Stimulated activated CD4-positive, alpha-beta T cell treated with anti-CD3 and anti-CD28 coated beads, Interleukin-4, amount 100 ng/mL, for 4 hours (primary cell): Measurements from ENCODE around the gene RGS11.
A peak's percentile ranks its signal among the peaks of the same experiment; 100 is the strongest.

Experiments
- DNase-seq, 2 experiments: peaks; one replicate each; pipeline ENCODE4 v3.0.0-alpha.2; 2020

RGS11 gene

GRCh38 chr16:275786-276232 is at the start of gene RGS11:
Gene RGS11 (minus strand): TSS chr16:275944. CDS start chr16:275911, 33 bp downstream.
- no peak for DNase-seq

DNA sequence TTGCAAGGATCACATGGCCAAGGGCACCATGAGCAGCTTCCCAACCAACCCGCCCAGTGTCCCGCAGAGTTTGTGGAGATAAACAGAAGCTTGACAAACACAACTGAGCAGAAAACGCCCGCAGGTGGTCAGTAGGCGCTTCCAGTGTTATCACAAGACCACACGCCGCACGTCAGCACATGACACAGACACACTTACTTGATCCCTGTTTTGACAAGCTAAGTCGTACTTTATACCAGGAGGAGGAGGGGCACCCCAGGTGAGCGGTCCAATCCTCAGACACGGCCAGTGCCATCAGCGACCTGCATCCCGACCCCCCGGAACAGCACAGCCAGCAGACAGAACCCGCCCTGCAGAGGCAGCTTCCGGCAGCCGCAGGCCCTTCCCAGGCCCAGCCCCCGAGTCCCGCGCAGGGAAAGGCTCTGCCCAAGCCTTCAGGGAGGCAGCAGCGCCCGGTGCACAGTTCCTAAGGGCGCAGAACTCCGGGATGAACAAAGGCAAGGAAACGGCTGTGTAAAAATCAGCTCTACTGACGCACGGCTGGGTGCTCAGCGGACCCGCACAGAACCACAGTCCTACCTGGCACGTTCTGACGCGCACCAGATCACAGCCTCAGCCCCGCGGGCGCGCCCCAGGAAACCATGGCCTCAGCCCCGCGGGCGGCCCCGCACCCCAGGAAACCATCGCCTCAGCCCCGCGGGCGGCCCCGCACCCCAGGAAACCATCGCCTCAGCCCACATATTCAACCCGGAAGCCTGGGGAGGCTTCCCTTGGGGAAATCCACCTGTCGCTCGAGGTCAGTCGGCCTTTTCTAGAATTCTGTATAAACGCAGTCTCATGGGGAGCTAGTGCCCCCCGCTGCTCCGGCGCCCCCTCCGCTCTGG is 48.9 kb upstream of the RGS11 start:
- DNase-seq = peak; percentile 42 to 53

DNA sequence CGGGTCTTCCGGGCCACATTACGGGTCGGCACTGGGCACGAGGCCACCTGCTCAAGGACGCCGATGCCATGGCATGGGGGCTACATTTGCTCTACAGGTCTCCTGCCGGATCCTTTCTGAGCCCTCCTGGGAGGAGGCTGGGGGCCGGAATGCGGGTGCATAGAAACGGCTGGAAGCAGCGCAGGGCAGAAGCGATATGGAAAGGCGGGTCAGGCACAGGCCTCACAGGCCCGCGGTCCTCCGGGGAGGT is 48.4 kb upstream of the RGS11 start:
- no peak for DNase-seq

DNA sequence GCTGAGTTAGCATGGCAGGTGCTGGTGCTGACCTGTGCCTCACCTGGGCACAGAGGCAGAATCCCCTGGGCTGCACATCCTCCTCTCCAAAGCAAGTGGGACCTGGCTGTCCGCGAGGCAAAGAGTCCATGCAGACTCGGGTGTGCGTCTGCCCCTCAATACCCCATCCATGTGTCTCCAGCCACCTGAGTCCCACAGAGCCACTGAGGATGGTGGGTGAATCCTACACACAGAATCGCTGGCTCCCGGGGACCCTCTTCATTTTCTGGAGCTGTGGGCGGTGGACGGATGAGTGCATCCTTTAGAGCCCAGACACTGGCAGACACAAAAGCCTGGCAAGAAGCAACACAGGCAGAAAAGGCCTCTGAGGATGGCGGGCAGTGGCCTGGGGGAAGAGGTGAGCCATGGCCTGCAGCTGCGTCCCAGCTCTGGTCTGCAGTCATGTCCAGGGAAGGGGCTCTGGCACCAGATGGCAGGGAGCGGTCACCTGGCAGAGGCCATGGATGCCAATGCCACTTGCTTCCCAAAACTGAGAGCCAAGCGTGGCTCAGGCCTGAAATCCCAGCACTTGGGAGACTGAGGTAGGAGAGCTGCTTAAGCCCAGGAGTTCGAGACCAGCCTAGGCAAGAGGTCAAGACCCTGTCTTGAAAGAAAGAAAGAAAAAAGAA is 46.9 kb upstream of the RGS11 start:
- no peak for DNase-seq

DNA sequence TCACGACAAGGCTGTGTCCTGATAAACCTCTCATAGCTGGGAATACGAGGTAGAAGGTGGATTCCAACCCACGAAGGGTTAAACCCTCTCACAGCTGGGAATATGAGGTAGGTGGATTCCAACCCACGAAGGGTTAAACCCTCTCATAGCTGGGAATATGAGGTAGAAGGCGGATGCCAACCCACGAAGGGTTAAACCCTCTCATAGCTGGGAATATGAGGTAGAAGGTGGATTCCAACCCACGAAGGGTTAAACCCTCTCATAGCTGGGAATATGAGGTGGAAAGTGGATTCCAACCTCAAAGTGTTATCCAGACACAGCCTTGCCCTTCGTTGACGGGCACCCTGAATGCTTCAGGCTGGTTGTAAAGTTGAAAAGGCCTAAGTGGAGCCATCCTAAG is 45.8 kb upstream of the RGS11 start:
- no peak for DNase-seq

DNA sequence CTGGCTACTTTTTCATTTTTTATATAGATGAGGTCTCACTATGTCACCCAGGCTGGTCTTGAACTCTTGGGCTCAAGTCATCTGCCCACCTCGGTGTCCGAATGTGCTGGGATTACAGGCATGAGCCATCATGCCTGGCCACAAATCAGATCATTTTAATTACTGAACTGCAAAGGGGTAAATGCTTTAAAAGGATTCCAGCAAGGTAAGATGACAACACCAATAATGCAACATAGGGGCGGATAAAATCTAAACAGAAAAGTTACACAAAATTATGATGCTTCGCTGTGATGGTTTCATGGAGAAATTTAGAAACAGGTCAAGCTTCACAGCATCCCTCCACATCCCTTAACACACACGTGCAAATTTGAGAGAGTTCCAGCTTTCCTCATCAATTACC is 44.5 kb upstream of the RGS11 start:
- DNase-seq = no peak

DNA sequence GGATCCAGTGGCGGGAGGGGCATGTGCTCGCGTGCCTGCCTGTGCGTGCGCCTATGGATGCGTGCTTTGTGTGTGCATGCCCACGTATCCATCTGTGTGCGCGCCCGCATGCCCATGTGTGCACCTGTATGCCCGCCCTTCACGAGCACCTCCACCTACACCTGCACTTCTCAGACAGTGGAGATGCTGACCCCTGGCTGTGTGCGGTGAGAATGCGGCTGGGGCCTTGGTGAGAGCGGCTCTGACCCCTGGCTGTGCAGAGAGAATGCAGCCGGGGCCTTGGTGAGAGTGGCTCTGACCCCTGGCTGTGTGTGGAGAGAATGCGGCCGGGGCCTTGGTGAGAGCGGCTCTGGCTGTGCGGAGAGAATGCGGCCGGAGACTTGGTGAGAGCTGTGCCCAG is 42.9 kb upstream of the RGS11 start:
- no peak for DNase-seq

DNA sequence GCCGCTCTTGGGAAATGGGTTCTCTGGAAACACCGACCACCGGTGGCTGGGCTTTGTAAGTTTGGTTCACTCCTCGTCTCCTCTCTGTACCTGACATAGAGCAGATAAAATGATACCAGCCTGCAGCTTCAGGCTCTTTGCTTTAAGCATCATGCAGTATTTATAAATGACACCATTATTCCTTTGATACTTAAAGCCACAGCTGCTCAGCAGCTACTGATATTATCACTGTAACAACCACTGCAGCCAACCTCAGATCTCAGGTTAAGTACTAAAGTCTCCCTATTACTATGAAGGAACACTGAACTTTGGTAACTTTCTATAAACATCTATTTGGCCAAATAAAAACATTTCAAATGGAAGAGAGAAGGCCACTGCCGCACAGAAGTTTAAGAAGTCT is 41.8 kb upstream of the RGS11 start:
- no peak for DNase-seq

GRCh38 chr16:316741-317464 is 41.2 kb upstream of the RGS11 start:
- DNase-seq = no peak

- no peak for DNase-seq
These were observed 39.1 kb upstream of the RGS11 start for GRCh38 chr16:314795-315299.

GRCh38 chr16:314351-314750 is 38.6 kb upstream of the RGS11 start:
- no peak for DNase-seq

DNA sequence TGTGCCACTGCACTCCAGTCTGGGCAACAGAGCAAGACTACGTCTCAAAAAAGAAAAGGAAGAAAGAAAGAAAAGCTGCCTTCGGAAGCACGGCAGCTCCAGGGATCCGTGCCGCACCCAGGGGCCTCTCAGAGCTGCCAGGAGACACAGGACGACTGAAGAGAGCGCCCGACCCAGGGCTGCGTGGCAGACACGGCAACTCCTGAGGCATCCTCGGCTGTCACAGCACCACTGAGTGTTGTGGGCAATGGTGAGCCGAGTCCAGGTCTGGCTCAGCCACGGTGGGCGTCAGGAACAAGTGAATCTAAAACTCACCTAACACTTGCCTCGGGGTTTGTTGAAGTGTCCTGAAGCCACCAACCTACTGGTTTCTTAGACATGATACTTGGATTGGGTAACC is 36.0 kb upstream of the RGS11 start:
- DNase-seq = no peak

DNA sequence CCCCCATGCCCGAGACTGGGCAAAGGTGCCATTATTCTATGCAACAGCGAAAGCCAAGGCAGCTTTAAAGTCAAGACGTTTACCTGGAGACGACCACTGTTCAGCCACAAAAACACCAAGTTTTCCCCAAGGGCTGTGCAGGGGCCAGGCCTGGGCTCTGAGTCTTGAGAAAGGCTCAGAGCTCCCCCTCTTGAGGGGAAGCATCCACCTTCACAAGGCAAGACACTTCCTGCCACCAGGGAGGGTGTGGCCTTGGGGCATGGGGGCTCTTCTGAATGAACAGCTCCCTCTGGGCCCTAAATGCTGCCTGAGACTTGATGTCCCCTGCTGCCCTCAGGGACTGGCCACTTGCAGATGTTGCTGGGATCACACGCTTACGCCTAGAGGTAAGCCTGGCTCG is 33.7 kb upstream of the RGS11 start:
- no peak for DNase-seq

DNA sequence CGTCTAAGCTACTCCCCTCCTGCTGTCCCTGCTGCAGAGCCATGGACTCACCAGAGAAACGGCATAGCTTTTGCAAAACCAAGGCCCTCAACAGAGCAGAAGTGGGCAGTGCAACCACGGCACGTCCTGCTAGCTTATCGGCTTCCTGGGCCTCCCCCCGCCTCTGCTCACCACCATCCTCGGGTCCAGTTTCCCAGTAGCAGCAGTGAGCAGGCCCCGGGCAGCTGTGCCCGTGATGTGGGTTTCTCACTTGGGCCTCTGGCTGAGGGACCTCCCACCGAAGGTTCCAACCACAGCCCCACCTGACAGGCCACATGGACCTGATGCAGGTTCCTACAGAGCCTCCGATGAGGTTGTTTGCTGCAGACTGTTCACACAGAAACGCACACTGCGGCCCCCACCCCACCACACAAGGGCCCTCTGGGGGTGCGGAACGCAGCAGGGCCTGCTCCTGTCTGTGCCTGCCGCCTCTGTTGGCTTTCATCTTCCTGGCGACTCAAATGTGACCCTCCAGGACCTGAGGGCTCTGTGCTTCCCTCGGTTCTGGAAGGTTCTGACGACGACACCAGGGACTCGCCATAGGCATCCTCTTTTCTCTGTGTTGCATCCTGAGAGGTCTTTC is 32.1 kb upstream of the RGS11 start:
- no peak for DNase-seq

DNA sequence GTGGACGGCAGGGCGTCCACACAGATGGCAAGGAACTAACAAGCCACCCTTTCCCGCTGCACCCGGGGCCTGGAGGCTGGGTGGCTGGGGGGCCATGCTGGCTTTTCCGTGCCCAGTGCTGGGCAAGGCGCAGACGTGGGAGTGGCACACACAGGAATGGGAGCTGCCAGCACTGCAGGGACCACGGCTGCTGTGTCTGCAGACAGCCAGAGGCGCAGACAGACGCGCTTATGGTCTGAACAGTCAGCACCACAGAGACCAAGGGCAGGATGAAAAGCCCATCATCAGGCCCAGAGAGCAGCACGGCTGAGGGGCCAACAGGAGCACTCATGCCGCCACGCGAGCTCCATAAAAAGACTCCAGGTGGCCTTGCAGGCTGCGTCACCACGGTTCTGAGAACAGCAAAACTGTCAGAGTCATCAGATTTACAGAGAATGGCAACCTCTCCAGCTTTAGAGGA is 31.2 kb upstream of the RGS11 start:
- no peak for DNase-seq

DNA sequence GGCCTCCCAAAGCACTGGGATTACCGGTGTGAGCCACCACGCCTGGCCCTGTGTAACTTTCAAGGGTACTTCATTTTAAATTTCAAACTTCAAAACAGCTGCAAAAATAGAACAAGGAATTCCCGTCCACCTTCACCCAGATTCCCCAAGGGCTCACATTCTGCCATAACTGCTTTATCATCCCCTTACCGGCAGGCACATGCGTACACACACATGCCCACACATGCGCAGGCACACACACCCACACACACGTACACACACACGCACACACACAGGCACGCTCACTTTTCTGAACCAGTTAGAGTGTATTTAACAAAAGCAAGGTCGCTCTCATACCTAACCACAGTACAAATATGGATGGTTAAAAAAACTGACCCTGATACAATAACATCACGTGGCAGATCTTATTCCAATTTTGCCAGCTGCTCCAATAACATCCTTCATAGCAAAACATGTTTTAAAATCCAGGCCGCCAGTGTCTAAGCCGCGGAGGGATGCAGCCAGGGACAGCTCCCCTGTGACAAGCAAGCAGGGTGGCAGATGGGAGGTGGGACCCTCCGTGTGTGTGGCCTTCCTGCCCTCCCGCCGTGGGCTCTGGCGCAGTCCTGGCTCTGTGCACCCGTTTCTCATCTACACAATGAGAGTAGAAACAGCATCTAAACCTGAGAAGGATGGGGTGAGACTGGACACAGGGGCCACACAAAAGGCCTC is 30.3 kb upstream of the RGS11 start:
- no peak for DNase-seq

DNA sequence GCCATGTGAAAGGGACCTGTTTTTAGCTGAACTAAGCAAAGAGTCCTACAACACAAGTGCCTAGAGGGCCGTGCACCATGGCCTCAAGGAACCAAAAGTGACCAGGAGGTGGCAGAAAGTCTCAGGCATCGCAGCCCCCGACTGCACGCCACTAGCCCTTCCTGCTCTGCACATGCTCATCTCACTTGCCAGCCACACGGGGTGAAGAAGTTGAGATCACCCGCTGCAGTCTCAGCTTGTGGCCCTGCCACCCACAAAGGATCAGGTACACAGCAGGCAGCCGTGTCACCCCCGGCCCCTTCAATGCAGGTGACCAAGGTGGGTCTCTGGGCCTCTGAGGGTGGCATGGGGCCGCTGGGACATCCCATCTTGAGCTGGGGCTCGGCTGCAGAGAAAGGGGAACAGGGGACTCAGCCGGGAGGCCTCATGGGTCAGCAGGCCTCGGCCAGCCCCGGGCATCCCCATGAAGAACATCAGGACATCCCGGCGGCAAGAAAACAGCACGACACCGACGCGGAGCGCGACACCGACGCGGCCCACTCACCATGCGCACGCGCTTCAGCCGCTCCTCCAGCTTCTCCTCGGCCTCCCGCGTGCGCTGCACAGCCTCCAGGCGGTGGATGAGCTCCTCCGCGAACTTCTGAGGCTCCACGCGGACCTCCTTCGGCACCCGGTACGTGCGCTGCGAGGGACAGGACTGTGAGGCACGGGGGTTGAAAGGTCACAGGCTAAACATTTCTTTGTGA is 28.2 kb upstream of the RGS11 start:
- DNase-seq = no peak

- no peak for DNase-seq
These were observed 26.2 kb upstream of the RGS11 start for GRCh38 chr16:301950-302349.

DNA sequence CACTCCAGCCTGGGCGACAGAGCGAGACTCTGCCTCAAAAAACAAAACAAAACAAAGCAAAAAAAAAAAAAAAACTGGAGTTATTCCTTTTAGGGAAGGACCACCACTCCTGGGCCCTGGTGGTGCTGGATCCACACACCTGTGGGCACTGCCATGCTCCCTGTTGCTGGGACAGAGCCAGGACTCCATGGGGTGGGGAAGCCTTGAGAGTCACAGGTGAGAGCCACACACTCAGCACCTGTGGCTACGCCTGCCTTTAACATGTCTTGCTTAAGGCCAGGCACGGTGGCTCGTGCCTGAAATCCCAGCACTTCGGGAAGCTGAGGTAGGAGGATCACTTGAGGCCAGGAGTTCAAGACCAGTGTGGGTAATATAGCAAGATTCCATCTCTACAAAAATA is 25.5 kb upstream of the RGS11 start:
- DNase-seq = no peak

GRCh38 chr16:297832-298231 is 22.1 kb upstream of the RGS11 start:
- DNase-seq = no peak

DNA sequence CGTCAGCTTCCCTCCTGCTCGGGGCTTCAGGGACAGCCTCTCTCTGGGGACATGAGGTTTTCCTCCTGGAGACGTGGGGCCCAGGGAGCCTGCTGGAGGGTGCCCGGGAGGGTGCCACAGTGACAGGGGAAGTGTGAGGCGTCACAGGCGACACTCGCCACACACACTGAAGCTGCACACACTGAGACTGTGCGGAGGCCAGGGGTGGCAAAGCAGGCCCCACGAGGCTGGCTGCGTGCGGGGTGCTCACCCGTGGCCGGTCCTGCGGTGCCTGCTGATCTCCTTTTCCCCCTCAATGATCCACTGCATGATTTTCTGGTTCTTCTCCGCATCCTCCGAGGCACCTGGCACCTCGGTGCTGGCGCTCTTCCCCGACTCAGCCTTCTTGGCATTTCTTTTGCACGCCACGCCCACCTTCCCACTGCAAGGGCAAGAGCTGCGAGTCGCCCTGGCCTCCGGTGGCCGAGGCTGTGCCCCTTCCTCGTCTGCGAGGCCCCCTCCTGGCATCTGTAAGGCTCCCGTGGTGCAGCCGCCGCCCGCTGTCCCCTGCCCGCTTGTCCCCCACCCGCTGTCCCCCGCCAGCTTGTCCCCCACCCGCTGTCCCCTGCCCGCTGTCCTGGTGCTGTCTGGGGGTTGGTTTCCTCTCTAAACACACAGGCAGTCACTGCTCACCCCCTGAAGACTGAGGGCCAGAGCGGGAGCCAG is 21.2 kb upstream of the RGS11 start:
- no peak for DNase-seq
